SK-N-SH treated with all-trans-retinoic acid at 6 μM for 48 hours (cell line): Measurements from ENCODE around the gene TIMM17B.

Experiments used
- RARB ChIP-seq: fragments of 250-450 bp; sonication (Bioruptor Pico); IDR thresholded peaks from 2 replicates; pipeline ENCODE4 v1.8.0; 2021; ENCODE audit warnings: mild to moderate bottlenecking, moderate library complexity
- ZFP30 ChIP-seq: fragments of 450-650 bp; formaldehyde crosslinking; IDR thresholded peaks from 2 replicates; pipeline ENCODE4 v1.5.0; 2022; ENCODE audit warnings: mild to moderate bottlenecking, moderate library complexity
- TF ChIP-seq, protein P1 (sequence below): fragments of 250-450 bp; sonication (Bioruptor Pico); IDR thresholded peaks from 2 replicates; pipeline ENCODE4 v1.5.0; 2020; ENCODE audit warnings: mild to moderate bottlenecking, moderate library complexity
- TF ChIP-seq, protein P2 (sequence below): fragments of 250-450 bp; sonication (Bioruptor Pico); IDR thresholded peaks from 2 replicates; pipeline ENCODE4 v1.5.1; 2020; ENCODE audit warnings: low read depth, mild to moderate bottlenecking, moderate library complexity

GRCh38 chrX:48908600-48908999 lies 11.0 kb upstream of the TIMM17B start:
- TF ChIP-seq, protein P1, sequence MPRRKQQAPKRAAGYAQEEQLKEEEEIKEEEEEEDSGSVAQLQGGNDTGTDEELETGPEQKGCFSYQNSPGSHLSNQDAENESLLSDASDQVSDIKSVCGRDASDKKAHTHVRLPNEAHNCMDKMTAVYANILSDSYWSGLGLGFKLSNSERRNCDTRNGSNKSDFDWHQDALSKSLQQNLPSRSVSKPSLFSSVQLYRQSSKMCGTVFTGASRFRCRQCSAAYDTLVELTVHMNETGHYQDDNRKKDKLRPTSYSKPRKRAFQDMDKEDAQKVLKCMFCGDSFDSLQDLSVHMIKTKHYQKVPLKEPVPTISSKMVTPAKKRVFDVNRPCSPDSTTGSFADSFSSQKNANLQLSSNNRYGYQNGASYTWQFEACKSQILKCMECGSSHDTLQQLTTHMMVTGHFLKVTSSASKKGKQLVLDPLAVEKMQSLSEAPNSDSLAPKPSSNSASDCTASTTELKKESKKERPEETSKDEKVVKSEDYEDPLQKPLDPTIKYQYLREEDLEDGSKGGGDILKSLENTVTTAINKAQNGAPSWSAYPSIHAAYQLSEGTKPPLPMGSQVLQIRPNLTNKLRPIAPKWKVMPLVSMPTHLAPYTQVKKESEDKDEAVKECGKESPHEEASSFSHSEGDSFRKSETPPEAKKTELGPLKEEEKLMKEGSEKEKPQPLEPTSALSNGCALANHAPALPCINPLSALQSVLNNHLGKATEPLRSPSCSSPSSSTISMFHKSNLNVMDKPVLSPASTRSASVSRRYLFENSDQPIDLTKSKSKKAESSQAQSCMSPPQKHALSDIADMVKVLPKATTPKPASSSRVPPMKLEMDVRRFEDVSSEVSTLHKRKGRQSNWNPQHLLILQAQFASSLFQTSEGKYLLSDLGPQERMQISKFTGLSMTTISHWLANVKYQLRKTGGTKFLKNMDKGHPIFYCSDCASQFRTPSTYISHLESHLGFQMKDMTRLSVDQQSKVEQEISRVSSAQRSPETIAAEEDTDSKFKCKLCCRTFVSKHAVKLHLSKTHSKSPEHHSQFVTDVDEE: no peak
- TF ChIP-seq ZFP30 (CRISPR knock-in tag) (no peak), RARB (CRISPR knock-in tag) (no peak)
- TF ChIP-seq, protein P2, sequence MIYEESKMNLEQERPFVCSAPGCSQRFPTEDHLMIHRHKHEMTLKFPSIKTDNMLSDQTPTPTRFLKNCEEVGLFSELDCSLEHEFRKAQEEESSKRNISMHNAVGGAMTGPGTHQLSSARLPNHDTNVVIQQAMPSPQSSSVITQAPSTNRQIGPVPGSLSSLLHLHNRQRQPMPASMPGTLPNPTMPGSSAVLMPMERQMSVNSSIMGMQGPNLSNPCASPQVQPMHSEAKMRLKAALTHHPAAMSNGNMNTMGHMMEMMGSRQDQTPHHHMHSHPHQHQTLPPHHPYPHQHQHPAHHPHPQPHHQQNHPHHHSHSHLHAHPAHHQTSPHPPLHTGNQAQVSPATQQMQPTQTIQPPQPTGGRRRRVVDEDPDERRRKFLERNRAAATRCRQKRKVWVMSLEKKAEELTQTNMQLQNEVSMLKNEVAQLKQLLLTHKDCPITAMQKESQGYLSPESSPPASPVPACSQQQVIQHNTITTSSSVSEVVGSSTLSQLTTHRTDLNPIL: no peak
